Activated CD8-positive, alpha-beta memory T cell treated with anti-CD3 and anti-CD28 coated beads, Interleukin-2, amount 50 U/mL, for 1 hour (primary cell): ENCODE measurements around the gene SLC36A3.
"Not testable (repeated sequence)": the region's sequence is repeated elsewhere in the genome, so short reads cannot be mapped to it uniquely, and the experiment has no call there.

Source experiments
- DNase-seq: peaks from one replicate; pipeline ENCODE4 v3.0.0-alpha.2; 2020; ENCODE audit errors: extremely low read depth

SLC36A3 gene

DNA sequence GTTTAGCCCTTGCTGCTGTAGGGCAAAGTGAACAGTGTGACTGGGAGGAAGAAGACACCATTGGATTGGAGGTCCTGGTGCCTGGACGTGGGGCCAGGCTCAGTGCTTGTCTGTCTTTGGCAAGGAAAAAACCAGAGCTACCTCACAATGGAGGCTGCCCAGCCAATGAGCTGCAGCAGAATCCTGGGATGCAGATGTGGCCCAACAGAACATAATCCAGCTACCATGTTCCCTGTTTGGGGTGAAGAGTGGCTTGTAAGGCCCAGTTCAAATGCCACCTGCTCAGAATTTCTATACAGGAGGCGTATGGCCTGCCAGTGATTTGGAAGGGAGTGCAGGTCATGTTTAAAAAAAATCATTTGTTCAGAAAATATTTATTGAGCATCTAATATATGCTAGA, at the start of gene SLC36A3:
SLC36A3 (minus strand) TSS at position 101 of the 400 bp plus-strand sequence. CDS start 412 bp downstream, outside the sequence.
- no peak for DNase-seq

DNA sequence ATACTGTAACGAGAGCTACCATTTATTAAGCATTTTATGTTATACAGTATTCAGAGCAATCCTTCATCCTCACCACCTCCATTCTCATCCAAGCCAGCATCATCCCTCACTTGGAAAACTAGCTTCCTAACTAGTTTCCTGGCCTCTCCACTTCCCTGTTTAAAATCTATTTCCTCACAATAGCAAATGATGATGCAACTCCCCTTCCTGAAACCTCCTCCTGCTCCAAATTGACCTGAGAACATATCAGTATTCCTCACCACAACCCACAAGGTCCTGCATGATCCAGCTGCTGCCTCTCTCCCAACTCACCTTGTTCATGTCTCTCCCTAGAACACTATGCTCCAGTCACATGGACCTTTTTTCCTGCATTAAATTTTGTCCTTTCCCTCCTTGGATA, 48.1 kb upstream of the SLC36A3 start:
- no peak for DNase-seq

DNA sequence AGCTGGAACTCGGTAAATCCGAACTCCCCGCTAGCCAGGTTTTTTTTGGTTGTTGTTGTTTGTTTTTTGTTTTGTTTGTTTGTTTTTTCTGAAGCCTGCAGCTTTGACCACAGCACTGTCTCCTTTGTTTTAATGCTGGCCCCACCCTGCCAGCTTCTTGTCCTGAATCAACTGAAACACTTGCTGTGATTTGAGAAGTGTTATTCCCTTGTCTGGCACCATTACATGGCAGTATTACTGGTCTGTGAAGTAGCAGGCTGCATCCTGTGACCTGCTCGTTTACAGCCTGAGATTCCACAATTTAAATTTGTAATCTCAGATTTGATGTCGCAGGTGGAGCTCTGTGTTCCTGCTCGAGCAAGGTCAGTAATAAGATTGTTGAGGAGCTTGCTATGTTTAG, 45.2 kb upstream of the SLC36A3 start:
- no peak for DNase-seq

DNA sequence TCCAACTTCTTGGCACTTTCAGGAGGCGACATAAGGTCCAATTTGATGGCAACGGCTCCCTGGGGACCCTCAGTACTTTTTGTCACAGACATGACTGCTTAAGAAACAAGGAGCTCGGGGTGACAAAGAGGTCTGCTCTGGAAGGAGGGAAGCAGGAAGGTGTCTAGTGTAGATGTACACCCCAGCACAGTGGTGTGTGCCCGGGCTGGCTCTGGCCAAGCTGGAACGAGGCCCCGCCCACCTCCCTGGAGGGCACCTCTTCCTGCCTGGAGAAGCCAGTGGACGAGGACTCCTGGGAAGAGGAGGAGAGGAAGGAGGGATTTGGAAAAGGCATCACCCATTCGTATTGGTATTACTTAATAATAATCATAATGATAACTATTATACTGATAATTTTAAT, 43.8 kb upstream of the SLC36A3 start, which contains the start of gene SLC36A2:
SLC36A2 (minus strand) TSS at position 191 of the 400 bp plus-strand sequence; CDS start at position 92, 99 bp downstream.
- no peak for DNase-seq

DNA sequence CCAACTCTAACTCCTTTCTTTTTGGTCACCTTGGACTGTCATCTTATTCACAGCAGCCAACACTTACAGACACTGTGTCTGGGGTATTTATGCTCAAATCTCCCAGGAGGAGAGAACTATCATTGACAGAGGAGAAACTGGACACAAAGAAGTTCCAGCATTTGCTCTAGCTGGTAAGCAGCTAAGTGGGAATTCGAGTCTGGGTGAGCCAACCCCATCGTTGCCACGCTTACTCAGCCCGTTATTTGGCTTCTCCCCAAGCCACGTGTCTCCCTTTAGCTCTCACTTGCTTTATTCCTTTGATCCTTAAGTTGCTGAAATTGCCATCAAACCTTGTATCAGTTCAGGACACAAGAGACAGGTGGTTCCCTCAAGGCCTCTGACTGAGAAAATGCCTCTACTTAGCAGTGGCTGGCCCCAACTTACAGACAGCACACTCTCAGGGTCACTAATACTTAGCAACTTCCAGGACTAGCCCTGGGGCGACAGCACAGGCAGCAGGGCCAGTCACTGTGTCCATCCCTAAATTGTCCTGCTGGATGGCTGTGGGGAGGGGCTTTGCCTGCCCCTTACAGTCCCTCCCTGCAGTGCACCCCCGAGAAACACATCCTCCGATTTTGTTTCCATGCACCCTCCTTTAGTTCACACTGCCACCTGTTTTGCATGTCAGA, 42.4 kb upstream of the SLC36A3 start:
- DNase-seq = no peak

GRCh38 chr5:151345187-151345807, 41.7 kb upstream of the SLC36A3 start:
- DNase-seq = no peak

GRCh38 chr5:151344088-151344487, 40.5 kb upstream of the SLC36A3 start:
- no peak for DNase-seq

- DNase-seq = no peak
Measured at GRCh38 chr5:151340004-151340403, 36.4 kb upstream of the SLC36A3 start.

DNA sequence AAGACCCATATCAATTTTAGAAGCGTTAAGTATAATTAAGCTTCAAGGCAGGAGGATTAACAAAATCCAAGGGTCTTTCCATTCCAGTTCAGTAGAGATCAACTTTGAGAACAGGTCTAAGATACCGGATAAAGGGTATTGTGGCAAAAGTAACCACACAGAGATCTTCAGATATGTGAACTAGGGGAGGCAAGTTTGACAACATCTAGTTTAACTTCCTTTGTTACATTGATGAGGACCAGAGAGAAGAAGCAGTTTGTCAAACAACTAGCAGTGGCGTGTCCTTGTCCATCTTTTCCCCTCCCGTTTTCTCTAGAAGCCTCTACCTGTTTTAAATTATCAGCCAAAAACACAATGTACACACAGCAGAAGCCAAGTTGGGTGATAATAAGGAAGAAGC, 35.2 kb upstream of the SLC36A3 start:
- no peak for DNase-seq

DNA sequence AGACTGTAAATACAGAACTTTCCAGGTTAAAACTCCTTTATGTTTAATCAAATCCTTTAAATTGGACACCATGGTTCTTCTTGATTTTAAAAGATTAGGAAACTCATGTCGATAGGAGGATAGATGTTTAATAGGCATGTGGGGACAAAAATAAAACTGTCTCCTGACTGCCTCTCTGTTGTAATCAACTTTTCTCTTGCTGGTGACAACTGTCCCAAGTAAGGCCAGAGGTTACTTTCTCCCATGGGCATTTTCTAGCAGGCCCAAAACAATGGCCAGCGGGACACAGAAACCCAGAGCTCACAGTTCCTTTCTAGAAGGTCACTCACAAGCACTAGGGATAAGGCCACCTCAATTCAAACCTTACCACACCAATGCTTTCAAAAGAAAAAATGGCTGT, 29.3 kb upstream of the SLC36A3 start:
- no peak for DNase-seq

DNA sequence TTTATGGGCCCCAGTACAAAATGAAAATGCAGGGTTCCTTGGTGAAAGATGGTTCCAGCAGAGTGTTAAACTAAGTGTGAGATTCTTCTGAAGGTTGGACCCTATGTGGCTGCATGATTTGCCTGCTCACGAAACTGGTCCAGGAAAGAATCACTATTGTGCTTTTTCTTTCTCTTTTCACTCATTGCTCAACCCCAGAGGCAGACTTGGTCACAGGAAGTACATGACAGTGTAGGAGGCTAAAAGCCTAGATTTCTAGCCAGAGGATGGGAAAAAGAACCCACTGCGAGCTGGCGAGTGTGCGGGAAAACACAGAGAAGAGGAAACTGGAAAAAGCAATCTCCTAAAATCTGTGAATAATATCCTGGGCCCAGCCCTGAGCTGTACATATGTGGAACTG, 25.2 kb upstream of the SLC36A3 start:
- DNase-seq = no peak

DNA sequence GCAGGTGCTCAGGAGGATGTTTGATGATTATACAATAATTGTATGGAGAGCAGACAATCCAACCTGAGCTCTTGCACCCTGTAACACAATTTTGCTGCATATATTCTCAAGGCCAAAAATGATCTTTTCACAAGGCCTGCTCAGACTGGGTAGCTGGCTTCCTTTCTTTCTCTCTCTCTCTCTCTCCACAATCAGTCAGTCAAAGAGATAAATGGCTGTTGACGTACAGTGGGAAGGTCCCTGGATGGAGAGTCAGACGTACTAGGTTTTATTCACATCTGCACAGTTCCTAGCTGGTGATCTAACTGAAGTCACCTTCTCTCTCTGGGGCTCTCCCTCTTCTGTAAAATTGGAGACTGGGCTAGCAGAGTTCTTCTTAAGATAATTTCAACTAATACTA, 24.0 kb upstream of the SLC36A3 start:
- no peak for DNase-seq

- DNase-seq = no peak
Measured at GRCh38 chr5:151326266-151326665, 22.7 kb upstream of the SLC36A3 start.

- DNase-seq = no peak
Measured at GRCh38 chr5:151320481-151320880, 16.9 kb upstream of the SLC36A3 start.

GRCh38 chr5:151318850-151319732, 15.5 kb upstream of the SLC36A3 start:
- DNase-seq = no peak

- no peak for DNase-seq
Measured at GRCh38 chr5:151317871-151318270, 14.3 kb upstream of the SLC36A3 start.

GRCh38 chr5:151315998-151316597, 12.5 kb upstream of the SLC36A3 start:
- no peak for DNase-seq

- DNase-seq = no peak
Measured at GRCh38 chr5:151313357-151313756, 9.8 kb upstream of the SLC36A3 start.

- no peak for DNase-seq
Measured at GRCh38 chr5:151312756-151313324, 9.3 kb upstream of the SLC36A3 start.

DNA sequence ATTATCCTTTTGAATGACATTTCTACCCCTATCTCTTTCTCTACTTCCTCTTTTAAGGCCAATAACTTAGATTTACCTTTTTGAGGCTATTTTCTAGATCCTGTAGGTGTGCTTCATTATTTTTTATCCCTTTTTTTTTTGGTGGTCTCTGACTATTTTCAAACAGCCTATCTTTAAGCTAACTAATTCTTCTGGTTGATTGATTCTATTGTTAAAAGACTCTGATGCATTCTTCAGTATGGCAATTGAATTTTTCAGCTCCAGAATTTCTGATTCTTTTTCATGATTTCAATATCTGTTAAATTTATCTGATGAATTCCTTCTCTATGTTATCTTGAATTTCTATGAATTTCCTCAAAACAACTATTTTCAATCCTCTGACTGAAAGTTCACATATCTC, 7.4 kb upstream of the SLC36A3 start:
- no peak for DNase-seq

- DNase-seq = not testable (repeated sequence)
Measured at GRCh38 chr5:151309821-151310220, 6.3 kb upstream of the SLC36A3 start.

- DNase-seq = not testable (repeated sequence)
Measured at GRCh38 chr5:151309266-151309665, 5.7 kb upstream of the SLC36A3 start.
